GM12801 (cell line): ENCODE results near the gene ARHGAP24.

Source experiments
- TF ChIP-seq, protein P1 (sequence below): IDR thresholded peaks from one replicate; pipeline ENCODE4 v1.5.1; 2011; ENCODE audit warnings: control low read depth; ENCODE audit not compliant: insufficient read length; ENCODE audit errors: extremely low read depth

The ARHGAP24 gene

DNA sequence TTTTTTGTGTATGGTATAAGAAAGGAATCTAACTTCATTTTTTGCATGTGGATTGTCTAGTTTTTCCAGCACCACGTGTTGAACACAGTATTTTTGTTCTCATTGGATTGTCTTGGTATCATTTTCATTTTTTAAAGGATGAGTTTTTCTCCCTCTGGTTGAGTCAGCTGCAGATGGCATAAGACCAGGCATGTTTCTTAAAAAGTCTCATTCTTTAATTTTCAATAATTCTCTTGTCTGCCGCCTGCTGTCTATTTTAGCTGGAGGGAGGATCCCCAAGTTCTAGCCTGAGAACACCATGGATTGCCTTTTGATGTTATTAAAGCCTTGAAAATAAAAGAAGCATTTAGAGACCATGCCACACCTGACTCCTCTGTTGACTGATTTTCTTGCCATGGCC, 263.8 kb downstream of the ARHGAP24 start:
- TF ChIP-seq, protein P1, sequence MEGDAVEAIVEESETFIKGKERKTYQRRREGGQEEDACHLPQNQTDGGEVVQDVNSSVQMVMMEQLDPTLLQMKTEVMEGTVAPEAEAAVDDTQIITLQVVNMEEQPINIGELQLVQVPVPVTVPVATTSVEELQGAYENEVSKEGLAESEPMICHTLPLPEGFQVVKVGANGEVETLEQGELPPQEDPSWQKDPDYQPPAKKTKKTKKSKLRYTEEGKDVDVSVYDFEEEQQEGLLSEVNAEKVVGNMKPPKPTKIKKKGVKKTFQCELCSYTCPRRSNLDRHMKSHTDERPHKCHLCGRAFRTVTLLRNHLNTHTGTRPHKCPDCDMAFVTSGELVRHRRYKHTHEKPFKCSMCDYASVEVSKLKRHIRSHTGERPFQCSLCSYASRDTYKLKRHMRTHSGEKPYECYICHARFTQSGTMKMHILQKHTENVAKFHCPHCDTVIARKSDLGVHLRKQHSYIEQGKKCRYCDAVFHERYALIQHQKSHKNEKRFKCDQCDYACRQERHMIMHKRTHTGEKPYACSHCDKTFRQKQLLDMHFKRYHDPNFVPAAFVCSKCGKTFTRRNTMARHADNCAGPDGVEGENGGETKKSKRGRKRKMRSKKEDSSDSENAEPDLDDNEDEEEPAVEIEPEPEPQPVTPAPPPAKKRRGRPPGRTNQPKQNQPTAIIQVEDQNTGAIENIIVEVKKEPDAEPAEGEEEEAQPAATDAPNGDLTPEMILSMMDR = no peak

DNA sequence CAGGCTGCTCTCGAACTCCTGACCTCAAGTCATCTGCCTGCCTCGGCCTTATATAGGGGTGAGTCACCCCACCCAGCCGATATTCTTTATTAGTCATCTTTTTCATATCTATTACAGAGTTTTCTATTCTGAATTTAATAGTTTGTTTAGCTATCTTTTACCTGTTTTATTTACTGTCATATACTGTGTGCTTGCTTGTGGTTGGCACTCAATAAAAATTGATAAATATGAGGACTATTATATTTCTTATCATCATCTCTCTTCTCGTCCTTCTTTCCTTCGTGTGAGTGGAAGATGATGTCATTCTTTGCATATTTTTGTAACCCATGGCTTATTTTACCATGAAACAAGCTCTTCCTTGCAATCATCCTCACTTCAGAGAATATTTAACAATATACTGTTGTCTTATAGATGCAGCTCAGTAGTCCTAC, 265.5 kb downstream of the ARHGAP24 start:
- TF ChIP-seq, protein P1 = no peak

DNA sequence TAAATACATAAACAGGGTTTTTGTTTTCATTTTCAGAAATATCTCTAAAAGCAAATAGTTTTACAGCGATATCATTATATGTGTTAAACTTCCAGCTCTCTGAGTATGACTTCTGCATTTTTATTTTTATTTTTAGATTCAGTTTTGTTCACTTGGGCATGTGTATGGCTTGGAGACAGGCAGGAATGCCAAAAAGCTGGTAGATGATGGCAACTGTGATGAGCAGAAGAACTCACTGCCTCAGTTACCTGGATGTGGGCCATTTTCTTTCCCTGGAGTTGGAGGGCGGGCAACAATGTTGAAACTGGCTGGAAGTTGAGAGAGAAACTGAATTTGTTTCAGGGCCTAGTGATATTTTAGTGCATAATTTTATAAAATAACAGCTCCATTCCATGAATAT, 266.4 kb downstream of the ARHGAP24 start:
- TF ChIP-seq, protein P1 = no peak

DNA sequence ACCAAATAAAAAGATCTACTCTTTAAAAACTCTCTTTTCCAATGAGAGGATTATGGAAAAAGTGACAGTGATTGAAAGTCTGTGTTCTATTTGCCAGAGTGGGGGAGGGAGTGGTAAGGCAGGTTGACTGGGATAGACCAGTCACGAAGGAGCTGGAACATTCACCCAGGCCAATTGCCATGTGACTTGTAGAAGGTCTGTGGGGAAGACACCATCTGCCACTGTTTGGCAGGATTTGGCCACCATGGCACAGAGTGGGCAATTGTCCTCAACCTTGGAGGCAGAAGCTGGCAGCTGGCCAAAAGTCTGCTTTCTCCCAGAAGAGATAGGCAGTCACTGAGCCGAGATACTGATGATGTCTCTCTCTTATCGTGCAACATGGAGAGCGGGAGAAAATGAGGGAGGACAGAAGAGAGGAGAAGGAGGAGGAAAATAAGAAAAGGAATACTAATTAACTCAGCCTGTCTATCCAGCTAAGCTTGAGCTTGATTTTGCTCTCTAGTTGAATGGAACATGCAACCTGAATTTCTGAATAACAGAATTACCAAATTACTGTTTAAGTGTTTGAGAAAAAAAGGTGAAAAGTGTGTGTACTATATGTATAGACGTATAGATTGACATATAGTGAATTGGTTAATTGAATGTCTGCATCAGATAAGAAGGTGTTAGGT, 267.1 kb downstream of the ARHGAP24 start:
- TF ChIP-seq, protein P1 = no peak

DNA sequence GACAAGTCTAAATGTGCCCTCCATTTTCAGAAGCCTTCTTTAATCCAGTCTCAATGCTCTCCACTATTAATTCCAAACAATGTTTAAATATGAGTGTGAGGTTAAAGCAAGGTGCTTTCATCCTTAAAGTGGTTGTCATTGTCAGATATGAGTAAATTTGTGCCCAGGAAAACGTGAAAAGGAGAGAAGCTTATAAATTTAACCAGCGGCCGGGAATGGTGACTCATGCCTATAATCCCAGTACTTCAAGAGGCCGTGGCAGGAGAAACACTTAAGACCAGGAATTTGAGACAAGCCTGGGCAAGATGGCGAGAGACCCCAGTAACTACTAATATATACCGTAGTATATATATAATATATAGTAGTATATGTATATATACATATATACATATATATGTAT, 270.0 kb downstream of the ARHGAP24 start:
- TF ChIP-seq, protein P1 = no peak

DNA sequence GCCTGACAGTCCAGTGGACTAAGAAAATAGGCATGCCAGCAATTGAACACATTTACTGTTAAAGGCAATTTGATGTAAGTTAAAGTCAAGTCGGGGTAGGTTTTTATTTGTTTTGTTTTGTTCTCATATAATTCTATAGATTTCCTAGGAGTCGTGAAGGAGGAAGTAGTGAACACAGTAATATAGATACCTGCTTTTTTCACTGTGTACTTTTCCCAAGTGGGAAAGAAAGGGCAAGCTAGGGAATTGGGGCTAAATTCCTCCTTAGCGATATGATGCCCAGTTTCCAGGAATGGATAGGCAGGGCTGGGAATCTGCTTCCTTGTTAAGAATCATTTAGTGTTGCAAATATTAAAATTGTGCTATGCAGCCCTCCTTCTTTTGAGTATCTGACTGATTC, 271.0 kb downstream of the ARHGAP24 start:
- TF ChIP-seq, protein P1 = no peak

DNA sequence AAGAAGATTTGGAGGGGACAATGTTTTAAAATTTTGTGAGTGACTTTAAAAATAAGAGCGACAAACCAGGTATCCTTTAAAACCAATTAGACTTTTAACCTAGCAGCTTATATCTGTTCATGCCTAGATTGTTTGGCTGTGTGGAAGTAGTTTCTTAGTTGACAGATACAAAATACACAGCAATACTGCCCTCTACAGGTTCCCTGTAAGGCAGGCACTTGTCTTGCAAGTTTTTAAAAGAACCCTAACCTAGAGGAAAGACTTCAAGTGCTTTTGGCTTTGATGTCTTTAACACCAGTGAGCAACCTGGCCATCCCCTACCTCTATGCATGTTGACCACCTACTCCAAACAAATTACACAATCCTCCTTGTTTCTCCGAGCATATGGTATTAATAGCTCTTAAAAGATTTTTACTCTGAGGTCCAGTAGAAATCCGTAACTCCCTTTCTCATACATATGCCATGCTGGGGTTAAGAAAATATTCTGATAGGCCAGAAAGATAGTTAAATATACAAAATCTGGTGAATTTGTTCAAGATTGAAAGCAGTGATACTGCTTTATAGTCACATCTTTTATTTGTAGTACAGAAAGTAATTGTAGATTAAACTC, 273.0 kb downstream of the ARHGAP24 start:
- TF ChIP-seq, protein P1 = peak; percentile 38
